ENCODE results near the gene ANKHD1. TPM values are rescaled to one million over a fixed set of nuclear protein-coding genes. Genes with fewer than 3 reads are reported as not detected.
A peak's percentile ranks its signal among the peaks of the same experiment; 100 is the strongest.

The ANKHD1 gene
- total and polyA plus RNA-seq, 9 of the 15 experiments (the other 6 are each of a cell fraction or from before 2014, with no cell fraction given): 38.9 to 138 (median 78.7) TPM

- TF ChIP-seq YY1 (IDR thresholded peaks at IDR 0.05; ENCODE audit: borderline replicate concordance in 1 of 3, control insufficient read depth in 1 of 3, extremely low read depth in 1 of 3, insufficient read depth in 3 of 3, insufficient read length in 1 of 3, insufficient replicate concordance in 2 of 3, low read depth in 1 of 3, low read length in 2 of 3) (peak; percentile 14 to 81 (median 67)), ZNF212 (CRISPR knock-in tag; IDR thresholded peaks at IDR 0.05) (no peak), NRF1 (conservative IDR thresholded peaks at IDR 0.05 in 1 of 2, IDR thresholded peaks at IDR 0.05 in 1 of 2) (no peak), ZNF639 (CRISPR knock-in tag; conservative IDR thresholded peaks at IDR 0.05 in 1 of 2, IDR thresholded peaks at IDR 0.05 in 1 of 2) (peak in 1 of 2 experiments; percentile 64; a peak in 1 of 4 replicates), ZC3H8 (IDR thresholded peaks at IDR 0.05) (no peak), TRIM28 (IDR thresholded peaks at IDR 0.05) (0 out of 2 replicates have a peak, but pooled peaks have one; percentile 27), MLX (CRISPR knock-in tag; conservative IDR thresholded peaks at IDR 0.05) (peak in 1 of 2 experiments; percentile 83; a peak in 1 of 4 replicates), TFAP4 (CRISPR knock-in tag; IDR thresholded peaks at IDR 0.05; ENCODE audit: borderline replicate concordance) (peak; percentile 31; the same call in 1 of the 2 replicates), ZNF75A (CRISPR knock-in tag; IDR thresholded peaks at IDR 0.05) (no peak), EHMT2 (IDR thresholded peaks at IDR 0.05) (peak; percentile 97), JUN (IDR thresholded peaks at IDR 0.05; ENCODE audit: borderline replicate concordance, low read depth, low read length) (peak; percentile 5; the same call in 1 of the 2 replicates), JUN (CRISPR knock-in tag; IDR thresholded peaks at IDR 0.05; ENCODE audit: borderline replicate concordance) (peak; percentile 81; the same call in 1 of the 2 replicates), NR2F6 (CRISPR knock-in tag; IDR thresholded peaks at IDR 0.05) (no peak), POLR2H (tag; IDR thresholded peaks at IDR 0.05; ENCODE audit: low read depth) (no peak; the same call in 1 of the 2 replicates), NCOA6 (IDR thresholded peaks at IDR 0.05) (peak; percentile 91), POLR3A (IDR thresholded peaks at IDR 0.05; ENCODE audit: borderline replicate concordance, extremely low read depth, insufficient read depth, insufficient read length) (no peak), POLR3G (IDR thresholded peaks at IDR 0.05; ENCODE audit: extremely low read depth, insufficient read length, insufficient replicate concordance) (no peak), CREB5 (CRISPR knock-in tag; IDR thresholded peaks at IDR 0.05) (no peak), RAD51 (IDR thresholded peaks at IDR 0.05; ENCODE audit: borderline replicate concordance, low read depth) (no peak), ZNF134 (CRISPR knock-in tag; conservative IDR thresholded peaks at IDR 0.05) (0 out of 2 replicates have a peak, but pooled peaks have one; percentile 38), XRCC4 (IDR thresholded peaks at IDR 0.05; ENCODE audit: extremely low read depth, insufficient read depth, insufficient read length) (no peak), PKNOX1 (IDR thresholded peaks at IDR 0.05) (peak; percentile 95; the same call in 1 of the 2 replicates)
Measured at GRCh38 chr5:140400730-140401361, 787 bp upstream of the ANKHD1 start (continued).
